H9 (cell line): ENCODE data around the gene MMAA. TPM values are rescaled to one million over a fixed set of nuclear protein-coding genes. Genes with fewer than 3 reads are reported as not detected.
A peak's percentile ranks its signal among the peaks of the same experiment; 100 is the strongest.

ENCODE experiments used
- DNase-seq: peaks from one replicate; pipeline ENCODE4 v3.0.0-alpha.2; 2017
- H2AFZ ChIP-seq: one replicate; pipeline ENCODE4 v1.6.1; 2013; ENCODE audit warnings: mild to moderate bottlenecking, low read length, control low read depth, moderate library complexity
- H2AK5ac ChIP-seq: 2 replicates; pipeline ENCODE4 v1.6.1; 2013; ENCODE audit warnings: low read length, control low read depth, mixed read lengths; ENCODE audit not compliant: insufficient read length
- H2BK120ac ChIP-seq: one replicate; pipeline ENCODE4 v1.6.1; 2013; ENCODE audit warnings: low read depth, mild to moderate bottlenecking, low read length, control low read depth, inconsistent platforms; ENCODE audit not compliant: poor library complexity, severe bottlenecking
- H2BK12ac ChIP-seq: 2 replicates; pipeline ENCODE4 v1.6.1; 2013; ENCODE audit warnings: low read length, control low read depth, mixed read lengths, low read depth; ENCODE audit not compliant: insufficient read length
- H2BK15ac ChIP-seq: 2 replicates; pipeline ENCODE4 v1.6.1; 2013; ENCODE audit warnings: low read depth, low read length, control low read depth
- H2BK20ac ChIP-seq: one replicate; pipeline ENCODE4 v1.6.1; 2013; ENCODE audit warnings: low read depth, mild to moderate bottlenecking, low read length, control low read depth, inconsistent platforms; ENCODE audit not compliant: poor library complexity, severe bottlenecking
- H2BK5ac ChIP-seq: 2 replicates; pipeline ENCODE4 v1.6.1; 2013; ENCODE audit warnings: low read length, control low read depth, mixed read lengths; ENCODE audit not compliant: insufficient read length
- H3K14ac ChIP-seq: 2 replicates; pipeline ENCODE4 v1.6.1; 2013; ENCODE audit warnings: low read length, control low read depth; ENCODE audit not compliant: insufficient read depth
- H3K18ac ChIP-seq: 2 replicates; pipeline ENCODE4 v1.6.1; 2013; ENCODE audit warnings: low read depth, mild to moderate bottlenecking, mixed read lengths, low read length, control low read depth; ENCODE audit not compliant: insufficient read length
- H3K23ac ChIP-seq: 2 replicates; pipeline ENCODE4 v1.6.1; 2013; ENCODE audit warnings: low read length, control low read depth, mixed read lengths, low read depth; ENCODE audit not compliant: insufficient read length
- H3K23me2 ChIP-seq: 2 replicates; pipeline ENCODE4 v1.6.1; 2013; ENCODE audit warnings: low read depth, mild to moderate bottlenecking, mixed read lengths, low read length, control low read depth; ENCODE audit not compliant: insufficient read length, poor library complexity, severe bottlenecking
- H3K27ac ChIP-seq: 2 replicates; pipeline ENCODE4 v1.5.1; 2013; ENCODE audit warnings: low read length, control low read depth, mixed read lengths, low read depth; ENCODE audit not compliant: insufficient read length
- H3K27me3 ChIP-seq: 2 replicates; pipeline ENCODE4 v1.6.1; 2013; ENCODE audit warnings: low read length, control low read depth, inconsistent platforms; ENCODE audit not compliant: insufficient read depth
- H3K4ac ChIP-seq: 2 replicates; pipeline ENCODE4 v1.6.1; 2013; ENCODE audit warnings: low read depth, mild to moderate bottlenecking, control low read depth, inconsistent platforms, low read length, moderate library complexity
- H3K4me1 ChIP-seq: 2 replicates; pipeline ENCODE4 v1.6.1; 2013; ENCODE audit warnings: low read length, control low read depth, inconsistent platforms; ENCODE audit not compliant: insufficient read depth
- H3K4me2 ChIP-seq: 2 replicates; pipeline ENCODE4 v1.6.1; 2013; ENCODE audit warnings: low read length, control low read depth, mixed read lengths; ENCODE audit not compliant: insufficient read length, insufficient read depth
- H3K56ac ChIP-seq: 2 replicates; pipeline ENCODE4 v1.6.1; 2013; ENCODE audit warnings: low read depth, mild to moderate bottlenecking, mixed read lengths, low read length, control low read depth; ENCODE audit not compliant: insufficient read length
- H3K79me1 ChIP-seq: 2 replicates; pipeline ENCODE4 v1.6.1; 2013; ENCODE audit warnings: low read depth, mild to moderate bottlenecking, moderate library complexity, low read length, control low read depth, inconsistent platforms; ENCODE audit not compliant: insufficient read depth, poor library complexity, severe bottlenecking
- H3K79me2 ChIP-seq: 2 replicates; pipeline ENCODE4 v1.6.1; 2013; ENCODE audit warnings: low read length, control low read depth, inconsistent platforms; ENCODE audit not compliant: insufficient read depth
- H3K9ac ChIP-seq: 2 replicates; pipeline ENCODE4 v1.6.1; 2013; ENCODE audit warnings: low read length, control low read depth, mixed read lengths; ENCODE audit not compliant: insufficient read length; ENCODE audit errors: extremely low read depth
- H3K9me3 ChIP-seq: one replicate; pipeline ENCODE4 v1.6.1; 2013; ENCODE audit warnings: low read depth, low read length, inconsistent platforms; ENCODE audit not compliant: control insufficient read depth
- H3T11ph ChIP-seq: one replicate; pipeline ENCODE4 v1.6.1; 2013; ENCODE audit warnings: mild to moderate bottlenecking, low read length, control low read depth, inconsistent platforms
- H4K20me1 ChIP-seq: one replicate; pipeline ENCODE4 v1.6.1; 2013; ENCODE audit not compliant: control insufficient read depth, insufficient read length, insufficient read depth
- H4K5ac ChIP-seq: 2 replicates; pipeline ENCODE4 v1.6.1; 2013; ENCODE audit warnings: low read depth, mild to moderate bottlenecking, mixed read lengths, low read length, control low read depth; ENCODE audit not compliant: insufficient read length
- H4K8ac ChIP-seq: replicated peaks from 2 replicates; pipeline ENCODE4 v1.6.1; 2013; ENCODE audit warnings: low read length, control low read depth, mixed read lengths, low read depth; ENCODE audit not compliant: insufficient read length
- H4K91ac ChIP-seq: 2 replicates; pipeline ENCODE4 v1.6.1; 2013; ENCODE audit warnings: low read depth, mild to moderate bottlenecking, moderate library complexity, mixed read lengths, low read length, control low read depth; ENCODE audit not compliant: insufficient read length
- H3K27ac Mint-ChIP-seq, 3 experiments: 2 replicates in 2 of 3; 3 replicates in 1 of 3; pipeline ENCODE4 v1.8.0; 2020 to 2021; ENCODE audit warnings: mixed read lengths in 3 of 3, mild to moderate bottlenecking in 1 of 3, moderate library complexity in 1 of 3
- H3K27me3 Mint-ChIP-seq: 2 replicates; pipeline ENCODE4 v1.8.0; 2021; ENCODE audit warnings: low read depth, mild to moderate bottlenecking, moderate library complexity, mixed read lengths
- H3K36me3 Mint-ChIP-seq, 3 experiments: 2 replicates in 2 of 3; 3 replicates in 1 of 3; pipeline ENCODE4 v1.8.0; 2020 to 2021; ENCODE audit warnings: low read depth in 3 of 3, mixed read lengths in 3 of 3; ENCODE audit not compliant: insufficient read depth in 1 of 3
- H3K4me1 Mint-ChIP-seq, 2 experiments: 2 replicates each; pipeline ENCODE4 v1.8.0; 2020; ENCODE audit warnings: mixed read lengths in 2 of 2
- H3K4me3 Mint-ChIP-seq, 2 experiments: 2 replicates in 1 of 2; 3 replicates in 1 of 2; pipeline ENCODE4 v1.8.0; 2020 to 2021; ENCODE audit warnings: mild to moderate bottlenecking in 2 of 2, mixed read lengths in 2 of 2, moderate library complexity in 1 of 2
- H3K9me3 Mint-ChIP-seq, 2 experiments: 2 replicates in 1 of 2; 3 replicates in 1 of 2; pipeline ENCODE4 v1.8.0; 2020; ENCODE audit warnings: mild to moderate bottlenecking in 2 of 2, mixed read lengths in 2 of 2, moderate library complexity in 1 of 2
- CTCF ChIP-seq: fragments of 200-600 bp; sonication (generic); conservative IDR thresholded peaks from 3 replicates; pipeline ENCODE4 v1.8.0; 2021; ENCODE audit warnings: antibody characterized with exemption, mild to moderate bottlenecking
- WGBS: extraction: QIAGEN DNeasy Blood & Tissue Kit; methylation state at CpG from one replicate; pipeline ENCODE4 v1.1.7; 2013; ENCODE audit warnings: missing lambda C conversion rate, low lambda C conversion rate, mixed read lengths; ENCODE audit not compliant: insufficient read length; ENCODE audit errors: extremely low coverage; 5-methylcytosine and 5-hydroxymethylcytosine counted together
- total RNA-seq: library from RNA; stranded (reverse); gene quantifications from 2 replicates; pipeline ENCODE4 v1.2.1, GENCODE V29; 2021

Gene MMAA
- total RNA-seq, 1 experiment from 2014 or later = 3.0 TPM

DNA sequence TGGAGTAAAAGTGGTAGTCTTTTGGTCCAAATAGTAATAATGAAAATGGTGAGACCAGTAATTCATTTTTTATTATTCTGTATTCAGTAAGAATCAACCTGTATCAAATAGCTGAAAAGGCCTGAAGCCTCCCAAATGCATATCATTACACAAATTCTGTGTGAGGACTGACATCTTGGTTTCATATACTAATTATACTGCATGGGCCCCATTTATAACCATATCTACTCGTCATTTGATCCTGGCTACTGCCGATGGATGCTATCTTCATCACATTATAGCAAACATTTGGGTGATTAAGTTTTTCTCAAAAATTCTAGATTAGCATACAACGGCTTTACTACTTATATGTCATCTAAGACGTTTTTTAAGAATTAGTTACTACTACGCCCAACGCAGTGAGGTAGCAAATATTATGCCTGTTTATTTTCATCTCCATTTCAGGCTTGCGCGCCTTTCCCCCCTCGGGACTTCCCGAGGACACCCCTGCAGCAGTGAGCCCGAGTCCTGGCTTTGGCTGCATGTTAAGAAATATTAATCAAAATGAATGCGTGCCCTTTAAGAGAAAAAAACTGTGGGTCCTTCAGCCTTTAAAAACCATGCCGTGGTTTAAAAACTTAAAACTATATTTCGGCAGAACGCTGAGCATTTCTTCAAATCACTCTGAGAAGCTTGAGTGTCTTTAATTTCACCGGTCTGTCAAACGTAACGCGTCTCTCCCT lies 814 bp upstream of the MMAA start:
- Histone ChIP-seq H3K4me2 (peak overlapping the region; percentile 67), H4K8ac (no peak overlapping the region), H2BK12ac (no peak overlapping the region), H3K27me3 (no peaks in the 10 kb centered on the region), H3K14ac (no peak overlapping the region), H2BK15ac (no peak overlapping the region), H2BK20ac (no peak overlapping the region), H3K23me2 (peaks cover 10% of the 10 kb centered on the region), H3K79me2 (no peaks in the 10 kb centered on the region), H3K18ac (no peak overlapping the region), H3K9ac (peak overlapping the region; percentile 88), H3K4ac (no peak overlapping the region), H4K5ac (no peak overlapping the region), H3K27ac (peak overlapping the region; percentile 15), H4K20me1 (no peaks in the 10 kb centered on the region), H2BK120ac (no peak overlapping the region), H3K56ac (no peak overlapping the region), H3K23ac (no peak overlapping the region), H4K91ac (no peak overlapping the region), H2AK5ac (no peak overlapping the region), H3K9me3 (no peaks in the 10 kb centered on the region), H3K79me1 (no peaks in the 10 kb centered on the region), H3T11ph (no peak overlapping the region), H2BK5ac (no peak overlapping the region), H3K4me1 (no peaks in the 10 kb centered on the region), H2AFZ (no peak overlapping the region)
- Mint-ChIP-seq H3K27me3 (no peaks in the 10 kb centered on the region; the same call in 1 of the 2 replicates), H3K9me3 (peaks cover 10 to 14% of the 10 kb centered on the region in 2 experiments), H3K27ac (peak overlapping the region; percentile 40 to 92 (median 92); a peak in 6 of 7 replicates), H3K4me3 (peak overlapping the region; percentile 91), H3K36me3 (peaks cover 9 to 18% (median 16%) of the 10 kb centered on the region in 3 experiments), H3K4me1 (peaks cover 31 to 33% of the 10 kb centered on the region in 2 experiments)
- WGBS = no CpG with 5 or more reads among the region's 19 CpGs
- no peak for TF ChIP-seq CTCF
- DNase-seq = no peak
